ENCODE data around the gene IQGAP2. TPM values are rescaled to one million over a fixed set of nuclear protein-coding genes. Genes with fewer than 3 reads are reported as not detected.

IQGAP2 gene
- total RNA-seq, 1 experiment from 2014 or later: 83.2 TPM

- no peak for DNase-seq (ENCODE audit: low spot score)
- in situ Hi-C loops (cut with HindIII; ENCODE audit: low sequenced_read_pairs): no loop called here
These were observed 300.6 kb downstream of the IQGAP2 start for GRCh38 chr5:76703707-76704106.

DNA sequence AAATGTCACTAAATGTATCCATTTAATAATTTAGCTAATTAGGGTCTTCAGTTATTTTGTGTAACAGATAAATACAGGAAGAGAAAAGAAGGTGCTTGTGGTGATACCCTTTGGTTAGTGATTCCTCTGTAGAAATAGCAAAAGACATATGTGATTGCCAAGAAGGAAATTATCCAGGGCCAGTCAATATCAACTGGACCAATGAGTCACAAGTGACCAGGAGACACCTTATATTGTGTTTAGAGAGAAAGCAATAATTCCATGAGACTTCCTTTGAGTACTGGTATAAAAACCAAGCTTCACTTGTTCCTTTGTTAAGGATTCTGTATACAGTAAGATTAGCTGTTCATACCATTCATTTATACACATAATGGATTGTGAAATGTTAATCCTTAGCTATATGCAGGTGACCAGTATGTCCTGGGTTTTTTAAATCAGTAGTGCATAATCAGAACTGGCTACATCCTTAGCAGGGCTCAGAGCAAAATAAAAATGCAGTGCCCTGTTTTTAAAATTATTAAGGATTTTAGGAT is 301.1 kb downstream of the IQGAP2 start:
- DNase-seq (ENCODE audit: low spot score): no peak
- in situ Hi-C loops (cut with HindIII; ENCODE audit: low sequenced_read_pairs): no loop called here

GRCh38 chr5:76705574-76705973 is 302.5 kb downstream of the IQGAP2 start:
- in situ Hi-C loops (cut with HindIII; ENCODE audit: low sequenced_read_pairs): no loop called here
- no peak for DNase-seq (ENCODE audit: low spot score)

DNA sequence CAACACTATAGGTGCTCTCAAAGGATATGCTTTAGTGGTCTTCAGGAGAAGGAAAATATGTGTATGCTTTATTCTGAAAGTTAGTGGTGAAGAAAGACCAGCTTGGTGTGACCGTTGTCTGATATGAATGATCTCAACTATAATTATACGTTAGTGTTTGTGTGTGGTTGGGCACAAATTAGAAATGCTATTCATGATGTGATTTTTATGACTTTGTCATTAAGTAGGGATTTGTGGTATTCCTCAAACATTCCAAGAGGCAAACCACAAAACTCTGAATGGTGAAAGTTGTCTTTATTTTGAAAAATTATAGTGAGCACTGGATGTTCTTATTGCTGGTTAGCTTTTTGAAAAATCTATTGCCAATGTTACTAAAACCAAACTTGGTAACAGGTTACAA is 306.7 kb downstream of the IQGAP2 start:
- in situ Hi-C loops (cut with HindIII; ENCODE audit: low sequenced_read_pairs): no loop called here
- no peak for DNase-seq (ENCODE audit: low spot score)

DNA sequence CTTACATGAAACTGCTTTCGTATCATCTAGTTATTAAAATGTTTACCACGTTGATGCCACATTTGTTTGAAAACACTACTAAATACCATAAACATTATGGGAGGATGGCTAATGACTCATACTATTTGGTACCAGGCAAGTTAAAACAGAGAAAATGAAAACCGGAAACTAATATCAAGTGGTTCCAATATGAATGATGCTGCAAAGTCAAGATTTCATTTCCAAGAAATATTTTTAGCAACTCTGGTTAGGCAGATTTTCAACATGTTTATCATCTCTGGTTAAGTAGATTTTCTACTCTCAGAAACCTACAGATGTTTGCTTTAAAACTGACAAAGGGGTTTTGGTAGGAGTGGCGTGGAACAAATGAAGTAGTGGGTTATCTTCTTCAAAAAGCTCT is 307.9 kb downstream of the IQGAP2 start:
- in situ Hi-C loops (cut with HindIII; ENCODE audit: low sequenced_read_pairs): no loop called here
- no peak for DNase-seq (ENCODE audit: low spot score)

- in situ Hi-C loops (cut with HindIII; ENCODE audit: low sequenced_read_pairs): no loop called here
- DNase-seq (ENCODE audit: low spot score): peak; percentile 45
These were observed 311.8 kb downstream of the IQGAP2 start for GRCh38 chr5:76714751-76715485.

- no peak for DNase-seq (ENCODE audit: low spot score)
- in situ Hi-C loops (cut with HindIII; ENCODE audit: low sequenced_read_pairs): no loop called here
These were observed 312.3 kb downstream of the IQGAP2 start for GRCh38 chr5:76715486-76715735.

GRCh38 chr5:76715736-76716455 is 312.8 kb downstream of the IQGAP2 start, which contains the start of gene F2R:
F2R (plus strand) TSS chr5:76716126; CDS start chr5:76716308, 182 bp downstream.
- in situ Hi-C loops (cut with HindIII; ENCODE audit: low sequenced_read_pairs): no loop called here
- DNase-seq (ENCODE audit: low spot score): peak; percentile 45

- in situ Hi-C loops (cut with HindIII; ENCODE audit: low sequenced_read_pairs): no loop called here
- DNase-seq (ENCODE audit: low spot score): no peak
These were observed 313.5 kb downstream of the IQGAP2 start for GRCh38 chr5:76716456-76717157.

DNA sequence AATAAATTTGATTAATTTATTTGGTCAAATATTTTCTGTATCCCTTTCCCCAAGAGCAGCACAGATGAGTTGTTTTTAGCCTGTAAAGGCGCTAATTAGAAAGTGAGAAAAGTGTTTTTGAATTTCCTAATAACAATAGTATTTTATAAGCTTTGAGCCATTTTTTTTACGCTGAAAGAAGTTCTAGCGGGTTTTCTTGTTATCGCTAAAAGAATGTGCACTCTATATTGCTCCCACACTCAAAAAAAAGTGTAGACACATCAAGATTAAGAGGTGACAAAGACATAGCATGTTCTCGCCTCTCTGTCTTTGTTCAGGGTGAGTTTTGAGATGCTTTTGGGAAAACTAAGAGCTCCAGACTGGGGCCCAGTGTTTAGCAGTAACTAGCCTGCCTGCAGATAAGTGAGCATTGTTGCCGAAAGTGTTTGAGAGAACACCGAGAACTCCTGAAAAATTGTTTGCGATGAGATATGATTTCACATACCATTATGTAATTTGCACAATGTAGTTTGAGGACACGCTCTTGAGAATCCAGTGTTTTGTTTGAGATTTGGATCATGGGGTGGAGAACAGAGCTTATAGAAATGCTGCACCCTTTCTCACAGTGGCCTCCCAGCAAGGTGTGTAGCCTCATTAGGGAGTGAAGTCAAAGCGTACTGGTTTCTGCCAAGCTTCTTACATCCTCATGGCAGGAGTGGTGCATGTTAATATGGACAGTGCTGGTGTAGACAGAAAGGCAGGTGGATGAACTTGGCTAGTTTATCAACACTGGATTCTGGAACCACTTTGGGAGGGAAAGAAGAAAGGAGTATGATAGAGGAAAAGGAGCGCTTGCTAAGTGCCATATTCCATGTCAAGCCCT is 314.4 kb downstream of the IQGAP2 start:
- DNase-seq (ENCODE audit: low spot score): no peak
- in situ Hi-C loops (cut with HindIII; ENCODE audit: low sequenced_read_pairs): no loop called here

DNA sequence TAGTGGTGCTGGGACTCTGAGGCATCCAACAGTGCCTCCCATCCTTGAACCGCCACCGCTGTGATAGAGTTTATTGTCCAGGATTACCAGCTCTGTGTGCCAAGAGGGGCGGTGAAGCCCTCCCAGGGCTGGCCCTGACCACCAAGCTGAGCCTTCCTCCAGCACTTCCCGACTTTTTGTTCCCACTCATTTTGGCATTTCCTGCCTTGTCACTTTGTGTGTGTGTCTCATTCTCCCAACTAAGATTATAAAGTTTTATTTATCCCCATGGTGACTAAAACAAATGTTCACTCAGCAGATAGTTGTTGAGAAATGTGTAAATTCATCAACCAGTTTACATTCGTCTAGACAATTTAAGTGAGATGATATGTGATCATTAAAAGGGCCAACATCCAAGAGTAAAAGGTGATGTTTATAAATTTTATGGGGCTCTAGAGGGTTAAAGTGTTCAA is 315.3 kb downstream of the IQGAP2 start:
- in situ Hi-C loops (cut with HindIII; ENCODE audit: low sequenced_read_pairs): no loop called here
- no peak for DNase-seq (ENCODE audit: low spot score)

GRCh38 chr5:76718880-76719279 is 315.8 kb downstream of the IQGAP2 start:
- DNase-seq (ENCODE audit: low spot score): no peak
- in situ Hi-C loops (cut with HindIII; ENCODE audit: low sequenced_read_pairs): no loop called here

- in situ Hi-C loops (cut with HindIII; ENCODE audit: low sequenced_read_pairs): no loop called here
- no peak for DNase-seq (ENCODE audit: low spot score)
These were observed 318.0 kb downstream of the IQGAP2 start for GRCh38 chr5:76720988-76721569.

DNA sequence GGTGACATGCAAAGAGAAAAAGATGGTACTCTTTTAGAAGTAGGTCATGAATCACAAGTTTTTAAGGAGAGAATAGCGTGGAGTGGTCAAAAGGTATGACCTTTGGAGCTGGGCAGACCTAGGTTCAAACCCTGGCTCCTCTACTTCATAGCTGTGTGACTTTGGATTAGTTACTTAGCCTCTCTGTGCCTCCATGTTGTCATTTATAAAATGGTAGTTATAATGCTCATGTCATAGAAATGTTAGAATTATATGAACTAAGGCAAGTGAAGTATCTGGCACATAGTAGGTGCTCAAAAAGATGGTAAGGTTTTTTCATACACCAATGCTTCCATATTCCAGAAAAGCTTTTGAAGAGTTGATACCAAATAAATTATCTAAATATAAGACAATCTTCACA is 320.2 kb downstream of the IQGAP2 start:
- no peak for DNase-seq (ENCODE audit: low spot score)
- in situ Hi-C loops (cut with HindIII; ENCODE audit: low sequenced_read_pairs): no loop called here

GRCh38 chr5:76723906-76724305 is 320.8 kb downstream of the IQGAP2 start:
- in situ Hi-C loops (cut with HindIII; ENCODE audit: low sequenced_read_pairs): no loop called here
- DNase-seq (ENCODE audit: low spot score): no peak

DNA sequence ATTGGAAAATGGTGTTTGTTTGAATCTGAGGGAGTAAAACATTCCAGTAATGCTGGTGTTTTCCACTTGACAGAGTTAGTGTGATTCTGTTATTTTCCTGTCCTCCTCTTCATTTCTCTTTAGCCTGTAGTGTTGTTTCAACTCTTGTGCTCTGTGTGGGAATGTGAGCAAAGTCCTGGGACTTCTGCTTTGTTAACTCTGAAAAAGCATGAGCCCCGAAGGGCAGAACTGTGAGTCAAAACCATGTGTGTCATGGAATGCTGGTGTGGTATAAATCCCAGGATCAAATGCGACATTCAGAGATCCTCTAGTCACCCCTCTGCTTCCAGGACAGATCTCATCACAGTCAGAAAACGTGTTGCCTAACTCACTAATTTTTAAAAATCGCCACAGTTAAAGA is 321.8 kb downstream of the IQGAP2 start:
- no peak for DNase-seq (ENCODE audit: low spot score)
- in situ Hi-C loops (cut with HindIII; ENCODE audit: low sequenced_read_pairs): no loop called here

- in situ Hi-C loops (cut with HindIII; ENCODE audit: low sequenced_read_pairs): no loop called here
These were observed 325.9 kb downstream of the IQGAP2 start for GRCh38 chr5:76728965-76729364.

DNA sequence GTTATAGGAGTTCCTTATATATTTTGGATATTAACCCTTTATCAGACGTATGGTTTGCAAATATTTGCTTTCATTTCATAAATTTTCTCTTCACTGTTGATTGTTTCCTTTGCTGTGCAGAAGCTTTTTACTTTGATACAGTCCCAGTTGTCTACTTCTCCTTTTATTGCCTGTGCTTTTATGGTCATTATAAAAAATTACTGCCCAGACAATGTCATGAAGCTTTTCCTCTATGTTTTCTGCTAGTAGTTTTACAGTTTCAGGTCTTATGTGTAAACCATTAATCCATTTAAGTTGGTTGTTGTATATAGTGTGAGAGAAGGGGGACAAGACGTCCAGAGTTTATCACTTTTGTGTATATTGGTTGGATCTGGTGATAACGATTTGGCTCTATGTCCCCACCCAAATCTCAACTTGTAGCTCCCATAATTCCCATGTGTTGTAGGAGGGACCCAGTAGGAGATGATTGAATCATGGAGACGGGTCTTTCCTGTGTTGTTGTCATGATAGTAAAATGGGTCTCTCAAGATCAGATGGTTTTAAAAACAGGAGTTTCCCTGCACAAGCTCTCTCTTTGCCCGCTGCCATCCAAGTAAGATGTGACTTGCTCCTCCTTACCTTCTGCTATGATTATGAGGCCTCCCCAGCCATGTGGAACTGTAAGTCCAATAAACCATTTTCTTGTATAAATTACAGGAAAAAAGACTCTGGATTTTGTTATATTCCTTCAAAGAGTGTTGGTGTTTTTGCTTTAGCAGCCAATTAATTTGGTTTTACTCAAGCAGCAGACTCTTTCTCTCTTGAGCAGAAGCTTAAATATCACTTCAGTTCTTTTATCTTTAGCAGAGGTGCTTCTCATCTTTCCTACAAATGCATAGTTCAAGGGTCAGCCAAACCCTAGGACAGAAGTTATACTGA is 326.5 kb downstream of the IQGAP2 start:
- in situ Hi-C loops (cut with HindIII; ENCODE audit: low sequenced_read_pairs): no loop called here
- no peak for DNase-seq (ENCODE audit: low spot score)

More at GRCh38 chr5:76728965-76729364, 325.9 kb downstream of the IQGAP2 start:
- DNase-seq (ENCODE audit: low spot score): no peak

All from G401 (cell line).